ENCODE data around the gene RNF215.

- TF ChIP-seq FOXM1 (IDR thresholded peaks at IDR 0.05; ENCODE audit: borderline replicate concordance) = no peak
- no peak for TF ChIP-seq LEF1 (IDR thresholded peaks at IDR 0.05; ENCODE audit: borderline replicate concordance)
- TF ChIP-seq ZNF384 (IDR thresholded peaks at IDR 0.05) = no peak
- TF ChIP-seq SP1 (IDR thresholded peaks at IDR 0.05) = no peak
- no peak for TF ChIP-seq HDGF (IDR thresholded peaks at IDR 0.05; ENCODE audit: borderline replicate concordance)
- TF ChIP-seq ARNT (IDR thresholded peaks at IDR 0.05) = no peak
- TF ChIP-seq FOXA1 (IDR thresholded peaks at IDR 0.05) = no peak
- no peak for TF ChIP-seq BHLHE40 (IDR thresholded peaks at IDR 0.05; ENCODE audit: borderline replicate concordance)
- no peak for TF ChIP-seq FOXK2 (IDR thresholded peaks at IDR 0.05)
- no peak for TF ChIP-seq SUZ12 (IDR thresholded peaks at IDR 0.05)
- TF ChIP-seq TARDBP (IDR thresholded peaks at IDR 0.05) = no peak
Measured at GRCh38 chr22:30408388-30409102, 21.3 kb upstream of the RNF215 start.

Measured in HEK293T (cell line).